Sigmoid colon (tissue), 4 donors: ENCODE results near the gene SLC6A19.

Experiments
- EP300 ChIP-seq, 4 donors: sonication (generic); formaldehyde crosslinking; IDR thresholded peaks; one replicate each; pipeline ENCODE4 v1.6.1; 2017; ENCODE audit warnings: antibody characterized with exemption in 4 of 4
- POLR2A ChIP-seq, 2 donors: fragments of 450-650 bp; IDR thresholded peaks; one replicate each; pipeline ENCODE4 v1.6.1; 2016; ENCODE audit warnings: antibody characterized with exemption in 2 of 2, mild to moderate bottlenecking in 2 of 2, moderate library complexity in 2 of 2
- TF ChIP-seq, protein P1 (sequence below), 4 experiments: fragments of 450-650 bp in 3 of 4; fragments of 200-600 bp in 1 of 4; IDR thresholded peaks; one replicate each; pipeline ENCODE4 v1.5.1; 2016 to 2019; ENCODE audit warnings: antibody characterized with exemption in 4 of 4, mild to moderate bottlenecking in 3 of 4, moderate library complexity in 2 of 4

DNA sequence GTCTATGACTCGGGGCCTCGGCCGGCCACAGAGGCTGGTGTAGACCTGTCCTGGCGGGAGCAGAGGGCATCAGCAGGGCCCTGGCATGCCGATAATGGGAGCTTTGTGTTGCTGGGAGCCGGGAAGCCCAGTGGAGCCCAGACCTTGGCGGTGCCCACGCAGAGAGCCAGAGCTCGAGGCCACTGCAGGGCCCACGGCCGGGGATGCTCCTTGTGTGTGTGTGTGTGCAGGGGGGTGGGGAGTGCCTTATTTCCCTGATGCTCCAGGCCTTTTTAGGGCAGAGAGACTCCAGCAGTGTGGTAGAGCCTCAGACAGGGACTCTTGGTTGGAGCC lies 18.3 kb downstream of the SLC6A19 start:
- TF ChIP-seq, protein P1, sequence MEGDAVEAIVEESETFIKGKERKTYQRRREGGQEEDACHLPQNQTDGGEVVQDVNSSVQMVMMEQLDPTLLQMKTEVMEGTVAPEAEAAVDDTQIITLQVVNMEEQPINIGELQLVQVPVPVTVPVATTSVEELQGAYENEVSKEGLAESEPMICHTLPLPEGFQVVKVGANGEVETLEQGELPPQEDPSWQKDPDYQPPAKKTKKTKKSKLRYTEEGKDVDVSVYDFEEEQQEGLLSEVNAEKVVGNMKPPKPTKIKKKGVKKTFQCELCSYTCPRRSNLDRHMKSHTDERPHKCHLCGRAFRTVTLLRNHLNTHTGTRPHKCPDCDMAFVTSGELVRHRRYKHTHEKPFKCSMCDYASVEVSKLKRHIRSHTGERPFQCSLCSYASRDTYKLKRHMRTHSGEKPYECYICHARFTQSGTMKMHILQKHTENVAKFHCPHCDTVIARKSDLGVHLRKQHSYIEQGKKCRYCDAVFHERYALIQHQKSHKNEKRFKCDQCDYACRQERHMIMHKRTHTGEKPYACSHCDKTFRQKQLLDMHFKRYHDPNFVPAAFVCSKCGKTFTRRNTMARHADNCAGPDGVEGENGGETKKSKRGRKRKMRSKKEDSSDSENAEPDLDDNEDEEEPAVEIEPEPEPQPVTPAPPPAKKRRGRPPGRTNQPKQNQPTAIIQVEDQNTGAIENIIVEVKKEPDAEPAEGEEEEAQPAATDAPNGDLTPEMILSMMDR (IDR thresholded peaks at IDR 0.05): no peak
- TF ChIP-seq POLR2A (IDR thresholded peaks at IDR 0.05): no peak
- no peak for TF ChIP-seq EP300 (IDR thresholded peaks at IDR 0.05)
